ENCODE measurements around the gene RBFOX2. TPM values are rescaled to one million over a fixed set of nuclear protein-coding genes. Genes with fewer than 3 reads are reported as not detected.

RBFOX2 gene
- total and polyA plus RNA-seq, 3 donors from 2014 or later, result 53.4 to 85.2 (median 63.9) TPM

DNA sequence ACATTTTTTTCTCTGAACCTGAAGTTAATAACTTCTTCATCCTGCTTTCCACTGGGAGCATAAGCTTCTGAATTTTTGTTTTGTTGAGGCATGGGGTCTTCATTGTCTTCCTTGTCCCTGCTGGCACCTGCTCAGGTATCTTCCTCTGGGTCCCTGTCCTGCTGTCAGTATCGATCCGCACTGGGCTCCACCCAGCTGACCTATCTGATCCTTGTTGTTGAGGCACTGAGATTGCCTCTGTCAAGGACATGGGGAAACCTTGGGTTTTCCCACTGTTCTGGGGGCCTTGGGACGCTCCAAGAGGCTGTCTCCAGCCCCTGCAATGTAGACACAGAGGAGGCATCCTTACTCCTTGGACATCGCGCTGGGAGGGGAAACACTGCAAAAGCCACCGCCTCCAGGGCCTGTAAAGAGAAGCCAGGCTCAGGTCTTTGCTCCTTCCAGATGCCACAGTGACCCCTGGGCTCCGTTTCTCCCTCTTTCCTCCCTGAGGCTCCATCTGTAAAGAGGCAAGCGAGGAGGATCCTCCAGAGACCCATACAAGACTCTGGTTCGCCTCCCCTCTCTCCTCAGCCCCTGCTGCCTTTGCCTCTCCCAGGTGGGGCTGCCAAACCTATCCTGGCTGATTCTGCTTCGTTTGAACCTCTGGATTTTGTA, 8.6 kb upstream of the RBFOX2 start:
- no peak for DNase-seq
- Histone ChIP-seq H3K27ac (no peak overlapping the region), H3K4me1 (no peaks in the 10 kb centered on the region), H3K4me3 (no peak overlapping the region), H3K9me3 (no peaks in the 10 kb centered on the region), H3K27me3 (no peaks in the 10 kb centered on the region), H3K36me3 (ENCODE audit: low read depth, missing control alignments) (no peaks in the 10 kb centered on the region)
- no peak for TF ChIP-seq POLR2A (IDR thresholded peaks at IDR 0.05)
- TF ChIP-seq, protein P1, sequence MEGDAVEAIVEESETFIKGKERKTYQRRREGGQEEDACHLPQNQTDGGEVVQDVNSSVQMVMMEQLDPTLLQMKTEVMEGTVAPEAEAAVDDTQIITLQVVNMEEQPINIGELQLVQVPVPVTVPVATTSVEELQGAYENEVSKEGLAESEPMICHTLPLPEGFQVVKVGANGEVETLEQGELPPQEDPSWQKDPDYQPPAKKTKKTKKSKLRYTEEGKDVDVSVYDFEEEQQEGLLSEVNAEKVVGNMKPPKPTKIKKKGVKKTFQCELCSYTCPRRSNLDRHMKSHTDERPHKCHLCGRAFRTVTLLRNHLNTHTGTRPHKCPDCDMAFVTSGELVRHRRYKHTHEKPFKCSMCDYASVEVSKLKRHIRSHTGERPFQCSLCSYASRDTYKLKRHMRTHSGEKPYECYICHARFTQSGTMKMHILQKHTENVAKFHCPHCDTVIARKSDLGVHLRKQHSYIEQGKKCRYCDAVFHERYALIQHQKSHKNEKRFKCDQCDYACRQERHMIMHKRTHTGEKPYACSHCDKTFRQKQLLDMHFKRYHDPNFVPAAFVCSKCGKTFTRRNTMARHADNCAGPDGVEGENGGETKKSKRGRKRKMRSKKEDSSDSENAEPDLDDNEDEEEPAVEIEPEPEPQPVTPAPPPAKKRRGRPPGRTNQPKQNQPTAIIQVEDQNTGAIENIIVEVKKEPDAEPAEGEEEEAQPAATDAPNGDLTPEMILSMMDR (IDR thresholded peaks at IDR 0.05), result no peak
- 87 to 88% methylated on average over 10 of the region's 10 CpGs for WGBS, 2 donors
- intact Hi-C loops (cut with DNase I; ENCODE audit: low total_unique reads), result no loop called here

DNA sequence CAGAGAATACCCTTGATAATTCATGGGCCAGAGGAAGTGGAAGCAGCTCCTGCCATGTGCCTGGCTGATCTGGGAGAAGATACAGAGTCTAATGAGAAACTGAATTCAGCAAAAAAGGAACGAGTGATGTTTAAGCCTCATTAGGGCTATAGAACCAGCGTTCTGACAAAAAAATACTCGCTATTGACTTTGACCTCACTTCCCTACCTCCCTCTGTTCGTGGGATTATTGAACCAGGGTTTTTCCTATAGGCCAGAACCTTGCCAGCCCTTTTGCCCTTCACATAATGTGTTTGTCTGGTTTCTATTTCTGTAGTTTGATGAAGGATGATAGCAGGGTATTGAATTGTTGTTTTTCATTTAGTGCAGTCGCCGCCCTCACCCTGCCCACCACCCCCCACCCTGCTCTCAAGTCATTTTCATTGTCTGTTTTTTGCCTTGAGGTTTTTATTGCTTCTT, 7.6 kb upstream of the RBFOX2 start:
- no peak overlapping the region for H3K4me3 ChIP-seq
- no peaks in the 10 kb centered on the region for H3K27me3 ChIP-seq
- no peaks in the 10 kb centered on the region for H3K36me3 ChIP-seq (ENCODE audit: low read depth, missing control alignments)
- no peak for DNase-seq
- no peaks in the 10 kb centered on the region for H3K4me1 ChIP-seq
- TF ChIP-seq POLR2A (IDR thresholded peaks at IDR 0.05), result no peak
- TF ChIP-seq, protein P1 (IDR thresholded peaks at IDR 0.05), result no peak
- intact Hi-C loops (cut with DNase I; ENCODE audit: low total_unique reads), result no loop called here
- H3K27ac ChIP-seq, result no peak overlapping the region
- WGBS, 2 donors, result 61 to 73% methylated on average over 6 of the region's 6 CpGs
- H3K9me3 ChIP-seq, result no peaks in the 10 kb centered on the region

DNA sequence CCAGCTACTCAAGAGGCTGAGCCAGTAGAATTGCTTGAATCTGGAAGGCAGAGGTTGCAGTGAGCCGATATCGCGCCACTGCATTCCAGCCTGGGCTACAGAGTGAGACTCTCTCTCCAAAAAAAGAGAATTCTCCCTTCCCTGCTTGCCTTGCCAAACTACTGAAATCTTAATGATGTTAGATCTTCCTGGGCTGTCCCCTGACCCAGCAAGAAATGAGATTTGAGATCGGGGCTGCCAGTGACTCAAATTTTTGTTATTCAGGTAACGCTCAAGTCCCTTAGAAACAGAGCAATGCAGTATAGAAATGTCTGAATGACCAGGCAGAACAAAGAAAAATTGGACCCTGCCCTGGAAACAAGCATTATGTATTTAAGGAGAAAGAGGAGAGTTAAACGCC, 4.0 kb upstream of the RBFOX2 start:
- intact Hi-C loops (cut with DNase I; ENCODE audit: low total_unique reads), result no loop called here
- TF ChIP-seq POLR2A (IDR thresholded peaks at IDR 0.05), result no peak
- TF ChIP-seq, protein P1 (IDR thresholded peaks at IDR 0.05), result no peak

DNA sequence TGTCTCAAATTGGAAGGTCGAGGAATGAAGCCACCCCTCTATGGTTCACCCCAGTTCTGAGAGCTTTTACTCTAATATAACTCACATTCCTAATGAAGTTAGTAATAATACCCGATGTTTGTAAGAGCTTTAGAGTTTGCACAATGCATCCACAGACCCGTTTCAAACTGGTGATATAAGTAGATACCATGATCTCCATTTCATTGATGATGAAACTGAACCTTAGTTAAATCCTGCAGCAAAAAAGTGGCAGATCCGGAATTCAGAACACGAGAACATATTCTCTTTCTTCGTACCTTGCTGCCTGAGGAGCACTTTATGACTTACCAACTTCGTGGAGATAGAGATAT, 757 bp upstream of the RBFOX2 start:
- Histone ChIP-seq H3K9me3 (no peaks in the 10 kb centered on the region), H3K27me3 (no peaks in the 10 kb centered on the region), H3K27ac (peak overlapping the region; percentile 84 to 96), H3K4me1 (peaks cover 10% of the 10 kb centered on the region), H3K36me3 (ENCODE audit: low read depth, missing control alignments) (no peaks in the 10 kb centered on the region), H3K4me3 (peak overlapping the region; percentile 89)
- WGBS, 2 donors, result 20 to 39% methylated on average over 7 of the region's 7 CpGs
- intact Hi-C loops (cut with DNase I; ENCODE audit: low total_unique reads), result no loop called here
- no peak for DNase-seq
- TF ChIP-seq, protein P1 (IDR thresholded peaks at IDR 0.05), result no peak
- no peak for TF ChIP-seq POLR2A (IDR thresholded peaks at IDR 0.05)

More for the DNA sequence above, 4.0 kb upstream of the RBFOX2 start:
- Histone ChIP-seq H3K4me1 (no peaks in the 10 kb centered on the region), H3K27ac (no peak overlapping the region), H3K27me3 (no peaks in the 10 kb centered on the region), H3K36me3 (ENCODE audit: low read depth, missing control alignments) (no peaks in the 10 kb centered on the region), H3K9me3 (no peaks in the 10 kb centered on the region), H3K4me3 (no peak overlapping the region)
- 90 to 96% methylated on average over 6 of the region's 6 CpGs for WGBS, 2 donors
- no peak for DNase-seq
